GM12864 (cell line): Measurements from ENCODE around the gene RBM5.

Experiments
- DNase-seq: peaks from one replicate; pipeline ENCODE4 v3.0.0-alpha.2; 2011; ENCODE audit warnings: low read depth
- H3K4me3 ChIP-seq: 2 replicates; pipeline ENCODE4 v1.5.1; 2011; ENCODE audit warnings: mild to moderate bottlenecking, low read depth, low read length, control low read depth
- CTCF ChIP-seq: IDR thresholded peaks from 2 replicates; pipeline ENCODE4 v1.5.1; 2011; ENCODE audit warnings: low read depth, mild to moderate bottlenecking, moderate library complexity, low read length, control low read depth, inconsistent platforms; ENCODE audit errors: missing control alignments

The RBM5 gene

GRCh38 chr3:50121072-50122032 lies 32.6 kb downstream of the RBM5 start:
- DNase-seq: peak; percentile 37
- peak; percentile 83 for TF ChIP-seq CTCF
- H3K4me3 ChIP-seq: no peak overlapping the region

- no peak for DNase-seq
- H3K4me3 ChIP-seq: no peak overlapping the region
- TF ChIP-seq CTCF: no peak
These were observed 33.4 kb downstream of the RBM5 start for GRCh38 chr3:50122071-50122470.

GRCh38 chr3:50122661-50123391 lies 34.1 kb downstream of the RBM5 start:
- H3K4me3 ChIP-seq: no peak overlapping the region
- TF ChIP-seq CTCF: no peak
- DNase-seq: no peak

GRCh38 chr3:50123394-50124051 lies 34.8 kb downstream of the RBM5 start:
- no peak overlapping the region for H3K4me3 ChIP-seq
- DNase-seq: no peak

DNA sequence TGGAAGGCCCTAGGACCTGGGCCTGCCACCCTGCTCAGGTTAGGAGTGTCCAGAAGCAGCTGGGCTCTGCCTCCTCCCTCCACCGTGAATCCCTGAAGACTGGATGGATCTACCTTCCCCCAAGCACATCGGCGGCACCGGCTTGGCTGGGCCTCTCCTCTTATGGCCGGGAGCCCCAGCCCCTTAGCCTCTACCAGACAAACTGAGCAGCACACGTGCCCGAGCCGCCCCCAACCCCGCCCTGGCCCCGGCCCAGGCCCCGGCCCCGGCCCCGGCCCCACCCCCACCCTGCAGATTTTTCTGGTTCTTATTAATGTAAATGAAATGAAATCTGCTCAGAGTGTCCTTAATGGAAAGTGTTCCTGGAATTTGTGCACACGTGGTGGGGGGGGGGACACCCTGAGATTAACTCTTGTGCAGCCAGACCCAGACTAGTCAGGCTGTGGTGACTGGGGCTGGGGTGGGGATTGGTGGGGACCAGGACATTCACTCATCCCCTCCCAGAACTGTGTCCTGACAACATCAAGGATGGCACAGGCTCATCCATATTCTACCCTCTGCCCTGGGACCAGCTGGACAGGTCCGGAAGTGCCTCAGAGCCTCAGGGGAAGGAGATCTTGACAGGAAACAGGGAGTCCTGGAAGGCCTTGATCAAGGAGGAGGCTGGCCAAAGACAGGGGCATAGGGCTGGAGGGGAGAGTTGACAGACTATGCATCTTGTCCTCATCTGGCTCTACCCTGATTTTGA lies 35.5 kb downstream of the RBM5 start:
- no peak for DNase-seq
- no peak for TF ChIP-seq CTCF
- H3K4me3 ChIP-seq: no peak overlapping the region

More at GRCh38 chr3:50123394-50124051, 34.8 kb downstream of the RBM5 start:
- no peak for TF ChIP-seq CTCF

GRCh38 chr3:50124800-50125178 lies 36.1 kb downstream of the RBM5 start:
- DNase-seq: no peak
- no peak overlapping the region for H3K4me3 ChIP-seq
- no peak for TF ChIP-seq CTCF
